AG20443 (cell line): ENCODE data around the gene ENTR1.
"Not testable (repeated sequence)": the region's sequence is repeated elsewhere in the genome, so short reads cannot be mapped to it uniquely, and the experiment has no call there.

Source experiments
- DNase-seq: peaks from one replicate; pipeline ENCODE4 v3.0.0; 2012; ENCODE audit warnings: low spot score, mixed read lengths

Gene ENTR1

GRCh38 chr9:136438548-136439480 is 28.4 kb upstream of the ENTR1 start:
- peak; percentile 63 for DNase-seq

GRCh38 chr9:136437839-136438547 is 27.6 kb upstream of the ENTR1 start:
- DNase-seq, result no peak

- DNase-seq, result peak; percentile 70
These were observed 27.0 kb upstream of the ENTR1 start for GRCh38 chr9:136437430-136437829.

GRCh38 chr9:136436055-136436634 is 25.7 kb upstream of the ENTR1 start:
- no peak for DNase-seq

- DNase-seq, result no peak
These were observed 24.3 kb upstream of the ENTR1 start for GRCh38 chr9:136434580-136435169.

- no peak for DNase-seq
These were observed 23.6 kb upstream of the ENTR1 start for GRCh38 chr9:136433849-136434579.

- DNase-seq, result no peak
These were observed 22.8 kb upstream of the ENTR1 start for GRCh38 chr9:136433043-136433715.

GRCh38 chr9:136432591-136432990 is 22.2 kb upstream of the ENTR1 start:
- DNase-seq, result no peak

- DNase-seq, result no peak
These were observed 21.5 kb upstream of the ENTR1 start for GRCh38 chr9:136431782-136432350.

GRCh38 chr9:136430588-136431234 is 20.3 kb upstream of the ENTR1 start:
- no peak for DNase-seq

- DNase-seq, result no peak
These were observed 19.5 kb upstream of the ENTR1 start for GRCh38 chr9:136429683-136430491.

- DNase-seq, result no peak
These were observed 18.7 kb upstream of the ENTR1 start for GRCh38 chr9:136429075-136429628.

GRCh38 chr9:136426787-136427186 is 16.4 kb upstream of the ENTR1 start:
- DNase-seq, result no peak

- DNase-seq, result not testable (repeated sequence)
These were observed 15.0 kb upstream of the ENTR1 start for GRCh38 chr9:136425367-136425766.

GRCh38 chr9:136424750-136425362 is 14.4 kb upstream of the ENTR1 start:
- DNase-seq, result no peak

- DNase-seq, result no peak
These were observed 13.2 kb upstream of the ENTR1 start for GRCh38 chr9:136423432-136424146.

GRCh38 chr9:136422876-136423275 is 12.5 kb upstream of the ENTR1 start:
- no peak for DNase-seq

- DNase-seq, result no peak
These were observed 11.4 kb upstream of the ENTR1 start for GRCh38 chr9:136421791-136422190.
